ENCODE results near the gene PRDX2. TPM values are rescaled to one million over a fixed set of nuclear protein-coding genes. Genes with fewer than 3 reads are reported as not detected.

The PRDX2 gene
- total RNA-seq, 1 experiment from 2014 or later, result 406 TPM

DNA sequence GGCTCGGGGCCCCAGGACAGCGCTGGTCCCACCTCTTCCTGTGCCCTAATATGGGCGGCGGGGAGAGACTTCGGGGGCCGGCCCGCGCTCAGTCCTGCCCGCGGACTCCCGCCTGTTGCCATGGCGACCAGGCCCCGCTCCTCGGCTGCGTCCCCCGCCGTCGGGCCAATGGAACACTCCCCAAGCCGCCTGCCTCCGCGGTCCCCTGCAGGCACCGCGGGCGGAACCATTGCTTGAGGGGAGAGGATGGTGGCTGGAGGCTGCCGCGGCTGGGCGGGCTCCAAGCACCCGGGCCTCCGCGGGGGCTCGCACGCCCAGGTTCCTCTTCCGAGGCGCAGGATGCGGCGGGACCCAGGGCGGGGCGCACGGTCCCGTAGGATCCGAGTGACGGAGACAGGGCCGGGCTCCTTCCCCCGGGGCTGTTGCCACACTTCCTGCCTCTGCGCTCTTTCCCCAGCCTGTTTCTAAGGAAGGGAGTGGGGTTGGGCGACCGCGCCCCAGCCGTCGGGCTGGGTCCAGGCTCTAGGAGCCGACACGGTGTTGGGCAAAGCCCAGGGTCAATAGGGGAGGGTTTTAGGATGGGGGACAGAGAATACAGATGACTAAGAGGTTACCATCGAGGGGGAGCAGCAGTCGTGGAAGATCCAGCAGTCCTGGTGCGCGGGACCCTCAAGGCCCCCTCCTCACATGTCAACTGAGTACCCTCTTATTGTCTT is 11.5 kb downstream of the PRDX2 start:
- ChIA-PET CTCF (interaction anchor here (0.6 kb wide), 1 partner anchor 14 kb away, joined by 3 read pairs; no protein-coding TSS in a partner anchor), POLR2A (ENCODE audit: low non-redundant PET) (no interaction called here)
- peaks cover 34% of the 10 kb centered on the region for H3K4me1 ChIP-seq (ENCODE audit: insufficient read depth, low read length, poor library complexity, severe bottlenecking)
- no peaks in the 10 kb centered on the region for H3K36me3 ChIP-seq (ENCODE audit: insufficient read depth, low read length, poor library complexity, severe bottlenecking)
- H3K27ac ChIP-seq (ENCODE audit: low read depth, low read length, poor library complexity, severe bottlenecking), result peak overlapping the region; percentile 98
- H3K4me3 ChIP-seq (ENCODE audit: low read depth, low read length, poor library complexity, severe bottlenecking), result peak overlapping the region; percentile 59
- no peak for TF ChIP-seq EZH2 (IDR thresholded peaks at IDR 0.05; ENCODE audit: borderline replicate concordance, low read depth, low read length, poor library complexity, severe bottlenecking)
- TF ChIP-seq, protein P1, sequence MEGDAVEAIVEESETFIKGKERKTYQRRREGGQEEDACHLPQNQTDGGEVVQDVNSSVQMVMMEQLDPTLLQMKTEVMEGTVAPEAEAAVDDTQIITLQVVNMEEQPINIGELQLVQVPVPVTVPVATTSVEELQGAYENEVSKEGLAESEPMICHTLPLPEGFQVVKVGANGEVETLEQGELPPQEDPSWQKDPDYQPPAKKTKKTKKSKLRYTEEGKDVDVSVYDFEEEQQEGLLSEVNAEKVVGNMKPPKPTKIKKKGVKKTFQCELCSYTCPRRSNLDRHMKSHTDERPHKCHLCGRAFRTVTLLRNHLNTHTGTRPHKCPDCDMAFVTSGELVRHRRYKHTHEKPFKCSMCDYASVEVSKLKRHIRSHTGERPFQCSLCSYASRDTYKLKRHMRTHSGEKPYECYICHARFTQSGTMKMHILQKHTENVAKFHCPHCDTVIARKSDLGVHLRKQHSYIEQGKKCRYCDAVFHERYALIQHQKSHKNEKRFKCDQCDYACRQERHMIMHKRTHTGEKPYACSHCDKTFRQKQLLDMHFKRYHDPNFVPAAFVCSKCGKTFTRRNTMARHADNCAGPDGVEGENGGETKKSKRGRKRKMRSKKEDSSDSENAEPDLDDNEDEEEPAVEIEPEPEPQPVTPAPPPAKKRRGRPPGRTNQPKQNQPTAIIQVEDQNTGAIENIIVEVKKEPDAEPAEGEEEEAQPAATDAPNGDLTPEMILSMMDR (conservative IDR thresholded peaks at IDR 0.05; ENCODE audit: low read depth, low read length), result no peak
- no TSS peak for BruUV-seq (replicated peaks)
- intact Hi-C loops (cut with micrococcal nuclease; ENCODE audit: unreplicated experiment), result loop anchor here (5.0 kb wide), 1 partner anchor 108 kb away; the partner anchor contains the start of gene DHPS
- peak; percentile 99 for DNase-seq (ENCODE audit: low spot score)
- no peaks in the 10 kb centered on the region for H3K27me3 ChIP-seq (replicated peaks; ENCODE audit: insufficient read depth, low read depth, low read length, poor library complexity)
- H3K9me3 ChIP-seq (ENCODE audit: low read depth, low read length, poor library complexity, severe bottlenecking), result no peaks in the 10 kb centered on the region

DNA sequence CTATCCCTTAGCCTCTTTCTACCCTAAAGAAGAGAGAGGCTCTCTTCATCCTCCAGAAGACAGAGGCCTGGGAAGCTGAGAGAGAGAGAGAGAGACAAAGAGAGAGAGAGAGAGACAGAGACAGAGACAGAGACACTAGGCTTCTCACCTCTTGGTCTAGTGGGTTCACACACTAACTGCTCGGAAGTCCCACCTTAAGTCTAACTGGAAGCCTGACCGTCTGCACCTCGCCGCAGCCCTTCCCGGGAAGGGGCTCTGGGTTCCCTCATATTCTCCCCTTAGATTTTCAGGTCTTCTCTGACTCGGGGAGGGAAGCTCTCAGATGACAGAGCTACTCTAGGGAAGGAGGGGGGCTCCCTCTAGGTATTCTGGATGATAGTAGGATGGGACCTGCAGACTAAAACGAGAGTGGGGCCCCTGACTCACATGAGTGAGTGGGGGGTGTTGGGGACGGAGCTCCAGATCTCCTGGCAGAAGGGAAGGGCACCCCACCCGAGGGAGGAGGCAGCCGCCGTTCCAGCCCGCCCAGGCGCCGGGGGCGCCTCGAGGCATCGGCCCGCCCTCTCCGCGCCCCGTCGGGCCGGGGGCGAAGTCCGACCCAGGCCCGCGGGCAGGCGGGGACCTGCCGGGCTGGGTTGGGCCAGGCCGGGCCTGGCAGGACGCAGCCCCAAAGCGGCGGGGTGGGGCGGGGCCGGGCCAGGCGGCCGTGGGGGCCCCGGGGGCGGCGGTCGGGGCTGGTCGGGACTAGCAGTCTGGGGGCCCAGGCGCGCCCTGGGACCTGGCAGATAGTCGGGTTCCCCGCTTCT is 12.3 kb downstream of the PRDX2 start:
- H3K4me1 ChIP-seq (ENCODE audit: insufficient read depth, low read length, poor library complexity, severe bottlenecking), result peaks cover 40% of the 10 kb centered on the region
- TF ChIP-seq EZH2 (IDR thresholded peaks at IDR 0.05; ENCODE audit: borderline replicate concordance, low read depth, low read length, poor library complexity, severe bottlenecking), result no peak
- TF ChIP-seq, protein P1 (conservative IDR thresholded peaks at IDR 0.05; ENCODE audit: low read depth, low read length), result no peak
- intact Hi-C loops (cut with micrococcal nuclease; ENCODE audit: unreplicated experiment), result no loop called here
- no peaks in the 10 kb centered on the region for H3K27me3 ChIP-seq (replicated peaks; ENCODE audit: insufficient read depth, low read depth, low read length, poor library complexity)
- H3K27ac ChIP-seq (ENCODE audit: low read depth, low read length, poor library complexity, severe bottlenecking), result peak overlapping the region; percentile 98
- no peaks in the 10 kb centered on the region for H3K36me3 ChIP-seq (ENCODE audit: insufficient read depth, low read length, poor library complexity, severe bottlenecking)
- no TSS peak for BruUV-seq (replicated peaks)
- H3K4me3 ChIP-seq (ENCODE audit: low read depth, low read length, poor library complexity, severe bottlenecking), result peak overlapping the region; percentile 59
- POLR2A ChIA-PET (ENCODE audit: low non-redundant PET), result no interaction called here
- no peak for DNase-seq (ENCODE audit: low spot score)
- H3K9me3 ChIP-seq (ENCODE audit: low read depth, low read length, poor library complexity, severe bottlenecking), result no peaks in the 10 kb centered on the region
- CTCF ChIA-PET, result interaction anchor here (0.6 kb wide), 1 partner anchor 13 kb away, joined by 3 read pairs; no protein-coding TSS in a partner anchor

DNA sequence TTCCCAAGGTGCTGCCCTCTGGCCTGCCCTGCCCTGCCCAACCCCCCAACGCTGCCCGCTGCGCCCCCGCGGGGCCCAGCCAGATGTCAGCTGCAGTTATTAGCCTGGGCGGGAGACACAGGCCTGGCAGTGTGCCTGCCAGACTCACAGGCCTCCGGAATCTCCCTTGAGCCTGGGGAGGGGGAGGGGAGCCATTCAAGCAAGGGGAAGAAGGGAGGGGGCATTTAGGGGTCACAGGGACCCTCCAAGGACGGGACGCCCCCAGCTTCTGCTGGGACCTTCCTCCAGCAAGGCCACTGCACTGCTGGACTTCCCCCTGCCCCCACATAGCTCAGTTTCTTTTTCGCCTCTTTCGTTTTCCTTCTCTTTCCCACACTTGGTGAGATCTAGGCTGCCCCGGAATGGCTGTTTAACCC is 12.9 kb downstream of the PRDX2 start:
- POLR2A ChIA-PET (ENCODE audit: low non-redundant PET), result no interaction called here
- CTCF ChIA-PET, result no interaction called here
- intact Hi-C loops (cut with micrococcal nuclease; ENCODE audit: unreplicated experiment), result no loop called here

More for the DNA sequence above, 12.9 kb downstream of the PRDX2 start:
- H3K27me3 ChIP-seq (replicated peaks; ENCODE audit: insufficient read depth, low read depth, low read length, poor library complexity), result no peaks in the 10 kb centered on the region
- TF ChIP-seq, protein P1 (conservative IDR thresholded peaks at IDR 0.05; ENCODE audit: low read depth, low read length), result no peak
- no peak for TF ChIP-seq EZH2 (IDR thresholded peaks at IDR 0.05; ENCODE audit: borderline replicate concordance, low read depth, low read length, poor library complexity, severe bottlenecking)
- H3K9me3 ChIP-seq (ENCODE audit: low read depth, low read length, poor library complexity, severe bottlenecking), result no peaks in the 10 kb centered on the region
- BruUV-seq (replicated peaks), result no TSS peak
- H3K27ac ChIP-seq (ENCODE audit: low read depth, low read length, poor library complexity, severe bottlenecking), result peak overlapping the region; percentile 98
- DNase-seq (ENCODE audit: low spot score), result peak; percentile 71
- peak overlapping the region; percentile 59 for H3K4me3 ChIP-seq (ENCODE audit: low read depth, low read length, poor library complexity, severe bottlenecking)
- no peaks in the 10 kb centered on the region for H3K36me3 ChIP-seq (ENCODE audit: insufficient read depth, low read length, poor library complexity, severe bottlenecking)
- peaks cover 40% of the 10 kb centered on the region for H3K4me1 ChIP-seq (ENCODE audit: insufficient read depth, low read length, poor library complexity, severe bottlenecking)

All from A673 (cell line).